Body of pancreas (tissue), 4 donors: Measurements from ENCODE around the gene PTGER3. TPM values are rescaled to one million over a fixed set of nuclear protein-coding genes. Genes with fewer than 3 reads are reported as not detected.

Experiments
- ATAC-seq: fragments of 150-250 bp; one replicate; pipeline ENCODE4 v1.9.1; 2016
- DNase-seq, 4 donors: peaks; one replicate each; pipeline ENCODE4 v3.0.0-alpha.2; 2019
- H3K27ac ChIP-seq, 4 donors: fragments of 200-600 bp; sonication (generic); 1 replicate in 3 of 4; 2 replicates in 1 of 4; pipeline versions ENCODE4 v1.5.1 to v1.6.1; 2016 to 2019; ENCODE audit warnings: mild to moderate bottlenecking in 1 of 4, mixed read lengths in 1 of 4, moderate library complexity in 1 of 4
- H3K27me3 ChIP-seq, 2 donors: fragments of 200-600 bp; sonication (generic); one replicate each; pipeline ENCODE4 v1.6.0; 2016; ENCODE audit warnings: mild to moderate bottlenecking in 1 of 2
- H3K36me3 ChIP-seq, 2 donors: fragments of 200-600 bp; sonication (generic); replicated peaks in 1 of 2; 2 replicates each; pipeline ENCODE4 v1.5.1; 2016; ENCODE audit warnings: low read depth in 2 of 2; ENCODE audit not compliant: insufficient read depth in 1 of 2
- H3K4me1 ChIP-seq: fragments of 200-600 bp; sonication (generic); one replicate; pipeline ENCODE4 v1.6.0; 2016
- H3K4me3 ChIP-seq, 2 donors: fragments of 200-600 bp; sonication (generic); 1 replicate in 1 of 2; 2 replicates in 1 of 2; pipeline ENCODE4 v1.5.1; 2016 to 2019
- H3K9me3 ChIP-seq, 3 donors: fragments of 200-600 bp; sonication (generic); 1 replicate in 2 of 3; 2 replicates in 1 of 3; pipeline ENCODE4 v1.5.1; 2016
- CTCF ChIP-seq, 7 experiments: fragments of 450-650 bp in 4 of 7; fragments of 200-600 bp in 3 of 7; sonication (generic) in 3 of 7; IDR thresholded peaks; one replicate each; pipeline ENCODE4 v1.5.1; 2016 to 2019; ENCODE audit warnings: antibody characterized with exemption in 7 of 7
- POLR2A ChIP-seq, 3 donors: fragments of 450-650 bp; IDR thresholded peaks; one replicate each; pipeline ENCODE4 v1.6.1; 2016; ENCODE audit warnings: antibody characterized with exemption in 3 of 3, mild to moderate bottlenecking in 2 of 3
- WGBS, 2 donors: methylation state at CpG; one replicate each; pipeline ENCODE4 v1.1.5; 2017; 5-methylcytosine and 5-hydroxymethylcytosine counted together
- intact Hi-C: fragments of 100-400 bp; cut with DNase I; formaldehyde crosslinking; loops from one replicate; pipeline ENCODE4 v1.15.1; 2023
- total RNA-seq, 2 donors: library from RNA; depleted of rRNA; stranded (reverse); fragments of >200 nt; gene quantifications; one replicate each; pipeline ENCODE4 v1.1.0, GENCODE V29; 2016

Gene PTGER3
- total RNA-seq, 2 donors from 2014 or later, result 15.0 to 65.3 TPM

DNA sequence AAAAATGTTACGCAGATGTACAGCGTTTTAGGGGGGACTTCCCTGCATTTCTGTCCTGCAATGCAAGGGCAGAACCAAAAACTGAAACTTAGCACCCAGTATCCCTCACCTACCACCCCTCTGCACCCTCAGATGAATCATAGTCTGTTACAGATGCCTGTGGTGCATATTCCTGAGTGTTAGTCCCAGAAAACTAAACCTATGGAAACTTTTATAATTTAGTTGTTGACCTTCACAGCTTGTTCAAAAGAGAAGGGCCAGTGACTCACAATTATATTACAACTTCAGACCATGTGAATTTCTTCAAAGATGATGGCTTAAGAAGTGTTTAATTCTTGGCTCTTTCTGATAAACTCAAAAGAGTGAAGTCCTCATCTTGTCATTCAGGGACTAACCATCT is 5.8 kb downstream of the PTGER3 start:
- Histone ChIP-seq H3K4me3 (no peak overlapping the region), H3K4me1 (peaks cover 5% of the 10 kb centered on the region), H3K27me3 (no peaks in the 10 kb centered on the region), H3K36me3 (no peaks in the 10 kb centered on the region), H3K9me3 (no peaks in the 10 kb centered on the region), H3K27ac (no peak overlapping the region)
- DNase-seq (no peak), ATAC-seq (no peak)
- 63 to 71% methylated on average over 2 of the region's 2 CpGs for WGBS, 2 donors
- no peak for TF ChIP-seq CTCF (IDR thresholded peaks at IDR 0.05)
- TF ChIP-seq POLR2A (IDR thresholded peaks at IDR 0.05), result no peak
- intact Hi-C loops, result loop anchor here (10.0 kb wide), 1 partner anchor 177 kb away; no protein-coding TSS in a partner anchor

GRCh38 chr1:71039661-71040262 is 7.9 kb downstream of the PTGER3 start:
- no peaks in the 10 kb centered on the region for H3K36me3 ChIP-seq
- no peak for TF ChIP-seq CTCF (IDR thresholded peaks at IDR 0.05)
- no peak for TF ChIP-seq POLR2A (IDR thresholded peaks at IDR 0.05)
- H3K27me3 ChIP-seq, result no peaks in the 10 kb centered on the region
- ATAC-seq (no peak), DNase-seq (no peak)
- no peak overlapping the region for H3K4me3 ChIP-seq
- intact Hi-C loops, result loop anchor here (10.0 kb wide), 1 partner anchor 175 kb away; no protein-coding TSS in a partner anchor
- H3K27ac ChIP-seq, result no peak overlapping the region
- no peaks in the 10 kb centered on the region for H3K9me3 ChIP-seq
- H3K4me1 ChIP-seq, result no peaks in the 10 kb centered on the region

DNA sequence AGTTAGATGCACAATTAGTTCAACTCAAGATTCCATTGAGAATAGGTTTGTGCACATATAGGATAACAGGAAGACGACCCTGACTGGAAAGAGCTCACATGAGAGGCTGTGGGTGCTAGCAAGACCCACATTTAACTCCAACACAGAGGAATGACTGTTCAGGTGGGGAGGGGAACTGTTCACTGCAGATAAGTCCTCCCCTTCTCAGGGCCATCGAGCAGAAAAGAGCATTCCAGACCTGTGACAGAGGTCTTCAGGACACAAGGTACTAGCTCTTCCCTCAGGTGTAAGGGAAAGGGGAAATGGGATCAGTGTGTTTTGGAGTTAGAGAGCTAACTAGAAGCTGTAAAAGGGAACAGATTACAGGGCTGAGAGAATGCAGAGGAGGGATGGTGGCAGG is 8.7 kb downstream of the PTGER3 start:
- 53 to 73% methylated on average over 2 of the region's 2 CpGs for WGBS, 2 donors
- H3K27ac ChIP-seq, result no peak overlapping the region
- ATAC-seq, result no peak
- H3K9me3 ChIP-seq, result no peaks in the 10 kb centered on the region
- no peak overlapping the region for H3K4me3 ChIP-seq
- no peak for TF ChIP-seq POLR2A (IDR thresholded peaks at IDR 0.05)
- TF ChIP-seq CTCF (IDR thresholded peaks at IDR 0.05), result no peak
- intact Hi-C loops, result no loop called here
- H3K4me1 ChIP-seq, result no peaks in the 10 kb centered on the region
- H3K36me3 ChIP-seq, result no peaks in the 10 kb centered on the region
- H3K27me3 ChIP-seq, result no peaks in the 10 kb centered on the region
- no peak for DNase-seq

GRCh38 chr1:71037829-71038620 is 9.6 kb downstream of the PTGER3 start:
- Histone ChIP-seq H3K27ac (no peak overlapping the region), H3K36me3 (no peaks in the 10 kb centered on the region), H3K4me3 (no peak overlapping the region), H3K4me1 (no peaks in the 10 kb centered on the region), H3K27me3 (no peaks in the 10 kb centered on the region), H3K9me3 (no peaks in the 10 kb centered on the region)
- ATAC-seq (no peak), DNase-seq (no peak)
- WGBS, 2 donors, result 83 to 92% methylated on average over 2 of the region's 2 CpGs
- no peak for TF ChIP-seq POLR2A (IDR thresholded peaks at IDR 0.05)
- TF ChIP-seq CTCF (IDR thresholded peaks at IDR 0.05), result no peak
- intact Hi-C loops, result no loop called here
